Erythroblast (primary cell): Measurements from ENCODE around the gene ST6GALNAC2.

Experiments used
- GATA1 ChIP-seq: IDR thresholded peaks from 2 replicates; pipeline ENCODE4 v1.6.1; 2011; ENCODE audit warnings: low read depth, mild to moderate bottlenecking, control low read depth, low read length, moderate library complexity
- POLR2A ChIP-seq: IDR thresholded peaks from 2 replicates; pipeline ENCODE4 v1.6.1; 2011; ENCODE audit warnings: mild to moderate bottlenecking, low read length

DNA sequence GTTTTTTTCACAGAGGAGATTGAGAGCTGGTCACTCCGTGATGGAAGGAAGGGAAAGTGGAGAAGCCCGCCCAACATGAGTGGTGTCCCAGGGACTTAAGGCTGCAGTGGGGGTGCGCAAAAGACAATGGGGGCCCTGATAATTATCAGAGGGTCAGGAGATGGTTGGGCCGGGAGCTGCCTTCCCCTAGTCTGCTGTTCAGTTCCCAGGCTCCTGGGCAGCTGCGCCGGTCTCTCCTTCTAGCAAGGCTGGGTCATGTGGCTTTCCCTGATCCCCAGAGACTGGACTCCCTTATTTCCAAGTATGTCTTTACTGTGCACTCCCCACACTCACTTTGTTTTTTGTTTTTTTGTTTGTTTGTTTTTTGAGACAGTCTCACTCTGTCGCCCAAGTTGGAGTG lies 64.4 kb downstream of the ST6GALNAC2 start:
- TF ChIP-seq POLR2A (no peak), GATA1 (no peak)
